Mucosa of gallbladder (tissue), 1 donor: ENCODE results near the gene C1orf198. TPM values are rescaled to one million over a fixed set of nuclear protein-coding genes. Genes with fewer than 3 reads are reported as not detected.

Source experiments
- DNase-seq: peaks from one replicate; pipeline ENCODE4 v3.0.0-alpha.2; 2020; ENCODE audit warnings: low spot score
- total RNA-seq: library from RNA; stranded (reverse); gene quantifications from one replicate; pipeline ENCODE4 v1.2.1, GENCODE V29; 2021
- donor health status: DM: no; HTN: no; CAD: no.

The C1orf198 gene
- total RNA-seq, 1 donor from 2014 or later, result 152 TPM

DNA sequence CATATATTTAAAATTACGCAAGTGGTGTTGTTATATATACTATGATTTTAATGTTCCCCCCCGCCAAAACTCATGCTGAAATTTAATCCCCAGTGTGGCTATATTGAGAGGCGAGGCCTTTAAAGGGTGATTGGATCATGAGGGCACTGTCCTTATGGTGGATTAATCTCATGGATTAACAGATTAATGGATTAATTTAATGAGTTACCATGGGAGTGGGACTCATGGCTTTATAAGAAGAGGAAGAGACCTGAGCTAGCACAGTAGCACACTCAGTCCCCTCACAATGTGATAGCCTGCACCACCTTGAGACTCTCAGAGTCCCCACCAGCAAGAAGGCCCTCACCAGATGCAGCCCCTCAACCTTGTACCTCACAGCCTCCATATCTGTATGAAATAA, 34.8 kb downstream of the C1orf198 start:
- no peak for DNase-seq

GRCh38 chr1:230832476-230832875, 35.8 kb downstream of the C1orf198 start:
- DNase-seq, result peak; percentile 1

- peak; percentile 4 for DNase-seq
These were observed 36.5 kb downstream of the C1orf198 start for GRCh38 chr1:230831771-230832170.

DNA sequence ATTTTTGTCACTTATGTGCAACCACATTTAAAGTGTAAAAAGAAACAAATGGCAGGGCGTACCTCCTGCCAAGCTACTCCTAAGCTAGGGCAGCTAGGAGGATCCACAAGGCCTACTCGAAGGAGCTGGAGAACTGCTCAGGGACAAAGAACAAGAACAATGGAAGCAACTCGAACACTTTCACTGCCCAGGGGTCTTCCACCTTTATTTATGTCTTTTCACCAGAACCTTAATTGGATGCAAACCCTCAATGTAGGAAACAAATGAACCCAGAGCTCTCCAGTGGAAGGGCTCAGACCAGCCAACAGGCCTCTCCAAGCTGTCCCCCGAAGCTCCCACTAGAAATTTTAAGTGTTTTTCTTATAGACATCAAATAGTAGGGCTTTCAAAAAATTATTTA, 39.9 kb downstream of the C1orf198 start:
- DNase-seq, result no peak

GRCh38 chr1:230827801-230828200, 40.5 kb downstream of the C1orf198 start:
- DNase-seq, result no peak

- DNase-seq, result peak; percentile 12
These were observed 41.1 kb downstream of the C1orf198 start for GRCh38 chr1:230827081-230827681.

GRCh38 chr1:230826166-230826875, 42.0 kb downstream of the C1orf198 start:
- DNase-seq, result peak; percentile 17

DNA sequence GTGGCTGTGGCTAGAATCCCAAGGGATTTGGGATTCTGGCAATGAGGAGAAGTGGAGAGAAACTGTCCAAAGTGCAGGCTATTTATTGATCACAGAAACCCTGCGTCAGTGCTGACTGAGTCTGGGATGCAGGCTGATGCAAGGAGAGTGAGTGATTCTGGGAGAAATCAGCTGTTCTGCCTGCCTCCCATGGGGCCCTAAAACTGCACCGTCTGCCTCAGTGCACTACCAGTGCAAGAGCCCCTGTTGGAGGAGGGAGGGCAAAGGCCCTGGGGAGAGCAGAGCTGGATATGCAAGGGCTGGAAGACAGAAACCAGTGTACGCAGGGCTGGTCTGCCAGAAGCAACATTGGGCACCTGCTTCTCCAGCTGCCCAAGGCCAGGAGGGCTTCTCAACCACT, 42.6 kb downstream of the C1orf198 start:
- peak; percentile 14 for DNase-seq

DNA sequence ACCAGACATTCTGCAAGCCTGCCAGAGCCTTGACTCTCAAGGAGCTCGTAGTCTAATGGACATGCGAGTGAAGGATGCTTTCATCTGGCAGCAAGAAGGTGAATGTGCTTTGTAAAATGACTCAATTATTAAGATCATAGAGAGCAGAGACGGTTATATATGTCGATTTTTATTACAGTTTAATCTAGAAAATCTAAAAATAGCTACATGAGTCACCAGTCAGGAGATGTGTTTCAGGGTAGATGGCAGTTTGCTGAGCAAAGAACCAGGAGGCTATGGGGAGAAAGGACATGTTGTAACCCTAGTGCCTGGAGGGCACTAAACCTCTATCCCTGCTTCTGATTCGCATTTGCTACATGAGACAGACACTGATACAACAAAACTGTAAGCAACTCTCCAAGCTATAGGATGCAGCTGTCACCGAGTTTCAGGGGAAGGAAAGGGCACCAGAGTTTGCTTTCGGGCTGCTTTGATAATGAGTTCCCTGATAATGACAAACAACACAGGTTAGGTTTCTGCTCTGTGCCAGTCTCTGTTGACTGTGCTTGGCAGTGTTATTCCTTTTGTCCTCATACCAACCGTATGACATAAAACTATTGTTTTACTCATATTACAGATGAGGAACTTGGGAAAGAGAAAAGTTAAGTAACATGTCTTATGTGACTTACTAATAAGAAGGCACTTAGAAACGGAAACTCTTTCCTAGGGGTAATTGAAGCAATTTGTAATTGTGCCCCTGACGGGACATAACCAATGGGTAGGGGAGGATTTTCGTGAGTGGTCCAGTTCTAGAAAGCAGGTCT, 43.2 kb downstream of the C1orf198 start:
- peak; percentile 51 for DNase-seq

DNA sequence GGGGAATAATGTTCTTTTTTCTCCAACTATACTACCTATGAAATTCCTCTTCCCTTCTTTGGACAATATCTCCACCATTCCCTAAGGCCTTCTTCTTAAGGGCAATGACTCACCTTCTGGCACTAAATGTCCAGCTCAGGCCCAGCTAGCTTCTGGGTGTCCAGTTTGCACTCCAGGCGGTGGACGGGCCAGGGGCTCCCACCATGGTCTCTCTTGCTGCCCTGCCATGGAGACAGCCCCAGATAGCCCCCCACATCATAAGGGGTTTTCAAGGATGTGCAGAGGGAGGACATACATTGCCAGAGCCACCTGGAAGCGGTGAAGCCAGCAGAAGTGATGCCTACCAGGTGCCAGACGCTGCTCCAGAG, 43.8 kb downstream of the C1orf198 start:
- no peak for DNase-seq

- DNase-seq, result peak; percentile 78
These were observed 44.4 kb downstream of the C1orf198 start for GRCh38 chr1:230823931-230824381.

- DNase-seq, result no peak
These were observed 44.9 kb downstream of the C1orf198 start for GRCh38 chr1:230823426-230823825.

DNA sequence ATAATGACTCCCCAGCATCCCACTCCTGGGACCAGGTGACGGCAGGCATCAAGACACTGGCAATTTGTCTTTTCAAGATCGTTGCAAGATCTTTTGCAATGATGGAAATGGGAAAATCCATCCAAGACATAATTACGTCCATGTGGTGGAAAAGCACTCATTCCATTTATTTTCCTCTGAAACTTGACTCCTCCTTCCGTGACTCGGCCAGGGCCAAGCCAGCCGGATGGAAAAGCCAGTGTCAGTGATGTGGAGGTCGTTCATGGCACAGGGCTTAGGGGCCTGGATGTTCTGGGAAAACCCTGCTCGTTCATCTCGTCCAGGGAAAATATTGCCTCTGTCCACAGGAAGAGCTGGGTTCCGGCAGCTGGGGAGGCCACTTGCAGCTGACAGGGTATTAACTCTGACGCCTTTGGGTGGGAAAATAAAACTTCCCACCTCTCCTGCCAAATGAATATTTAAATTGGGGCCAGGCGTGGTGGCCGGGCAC, 46.2 kb downstream of the C1orf198 start:
- DNase-seq, result peak; percentile 16

- DNase-seq, result peak; percentile 4
These were observed 47.0 kb downstream of the C1orf198 start for GRCh38 chr1:230821346-230821745.

DNA sequence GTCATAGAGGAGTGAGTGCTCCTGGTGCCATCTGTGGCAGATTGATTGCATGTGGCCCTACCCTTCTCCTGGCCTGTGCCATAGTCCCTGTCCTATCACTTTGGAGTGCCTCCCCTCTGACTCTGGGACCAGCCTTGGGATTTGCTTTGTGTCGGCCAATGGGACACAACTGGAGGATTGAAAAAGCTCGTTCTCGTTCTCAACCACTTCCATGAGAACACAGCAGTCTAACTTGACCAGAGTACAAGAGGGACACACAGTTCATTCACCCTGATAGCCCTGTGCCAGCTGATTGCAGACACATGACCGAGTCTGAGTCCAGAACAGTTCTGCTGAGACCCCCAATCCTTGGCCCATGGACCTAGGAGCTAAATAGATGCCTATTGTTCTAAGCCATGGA, 47.8 kb downstream of the C1orf198 start:
- peak; percentile 8 for DNase-seq

DNA sequence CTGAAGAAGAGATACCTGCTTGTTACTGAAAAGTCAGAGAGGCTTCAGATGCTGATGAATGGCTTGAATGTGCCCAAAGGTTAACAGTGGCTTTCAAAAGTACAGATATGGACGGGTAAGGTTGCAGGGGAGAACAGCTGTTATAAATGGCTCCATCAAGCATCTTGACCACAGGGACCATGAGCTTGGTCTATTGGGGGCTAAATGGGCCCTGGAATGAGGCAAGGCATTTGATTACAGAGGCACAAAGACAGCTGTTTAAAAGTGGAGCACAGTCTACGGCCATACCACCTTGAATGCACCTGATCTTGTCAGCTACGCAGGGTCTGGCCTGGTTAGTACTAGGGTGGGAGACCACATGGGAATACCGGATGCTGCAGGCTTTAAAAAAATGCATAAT, 48.3 kb downstream of the C1orf198 start:
- DNase-seq, result peak; percentile 7

- DNase-seq, result peak; percentile 3
These were observed 49.4 kb downstream of the C1orf198 start for GRCh38 chr1:230818901-230819300.

- DNase-seq, result peak; percentile 4
These were observed 50.0 kb downstream of the C1orf198 start for GRCh38 chr1:230818367-230818766.

- DNase-seq, result peak; percentile 6
These were observed 52.3 kb downstream of the C1orf198 start for GRCh38 chr1:230816018-230816417.

DNA sequence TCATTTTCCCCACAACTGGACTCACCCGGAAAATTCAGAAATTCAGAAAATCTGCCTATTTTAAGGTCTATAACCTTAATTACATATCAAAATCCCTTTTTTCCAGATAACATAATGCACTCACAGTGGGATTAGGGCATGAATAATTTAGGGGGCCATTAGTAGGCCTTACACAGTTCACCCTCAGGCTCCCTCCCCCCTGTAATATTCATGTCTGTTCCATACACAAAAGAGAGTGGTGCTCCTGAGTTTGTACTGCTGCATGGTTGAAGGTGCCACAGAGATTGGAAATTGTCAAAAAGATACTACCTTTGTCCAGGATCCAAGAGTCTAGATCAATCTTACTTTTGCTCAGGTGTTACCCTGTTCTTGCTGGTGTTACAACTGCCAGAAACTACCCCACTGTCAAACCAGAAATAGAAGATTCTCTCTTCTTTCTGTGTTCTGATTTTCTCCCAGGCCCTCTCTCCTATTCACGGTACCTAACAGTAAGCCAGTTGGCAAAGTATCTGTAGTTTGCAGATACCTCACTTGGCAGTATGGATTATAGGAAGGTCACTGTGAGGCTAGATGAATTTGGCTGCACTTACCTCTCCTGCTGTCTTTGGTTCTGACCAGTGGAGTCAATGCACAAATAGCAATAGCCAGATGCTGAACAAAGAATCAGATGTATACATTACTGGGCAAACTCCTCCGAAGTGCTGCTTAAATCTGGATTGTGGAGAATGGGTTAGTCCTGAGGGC, 53.2 kb downstream of the C1orf198 start:
- no peak for DNase-seq

GRCh38 chr1:230812568-230812967, 55.8 kb downstream of the C1orf198 start:
- no peak for DNase-seq
